Measurements from ENCODE around the gene NFIA.

DNA sequence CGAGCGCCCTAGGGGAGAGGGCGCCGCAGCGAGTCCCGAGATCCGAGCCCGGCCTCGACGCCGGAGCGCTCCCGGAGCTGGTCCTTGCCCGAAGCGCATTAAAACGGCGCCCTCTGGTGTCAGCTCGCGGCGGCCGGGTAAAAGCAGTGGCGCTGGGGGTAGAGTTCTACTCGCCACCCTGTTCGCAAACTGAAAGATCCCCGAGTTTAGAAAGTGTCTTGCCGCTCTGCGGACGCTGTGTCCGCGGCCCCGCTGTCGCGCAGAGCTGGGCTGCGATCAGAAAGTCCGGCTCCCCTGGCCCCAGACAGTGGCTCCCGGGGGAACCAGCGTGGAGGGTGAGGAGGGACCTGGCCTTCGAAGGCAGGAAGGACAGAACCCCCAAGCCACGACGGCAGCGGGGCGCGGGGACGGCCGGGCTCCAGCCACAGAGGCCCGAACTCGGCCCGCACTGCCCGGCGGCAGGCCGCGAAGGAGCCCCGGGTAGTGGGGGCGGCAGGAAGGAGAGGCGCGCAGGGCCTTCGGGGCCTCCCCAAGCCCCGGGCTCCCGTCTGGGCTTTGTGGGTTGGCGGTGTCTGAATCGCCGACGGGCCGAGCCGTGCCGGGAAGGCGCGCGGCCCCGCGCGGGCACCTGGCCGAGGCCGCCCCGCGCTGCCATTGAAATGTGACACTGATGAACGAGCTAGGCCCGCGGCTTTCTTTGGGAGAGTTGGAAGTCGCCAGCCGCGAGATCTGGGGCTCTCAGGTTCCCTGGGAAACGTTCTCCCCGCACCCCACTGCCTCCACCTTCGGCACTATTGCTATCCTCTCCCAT lies 39.1 kb upstream of the NFIA start:
- TF ChIP-seq, protein P1, sequence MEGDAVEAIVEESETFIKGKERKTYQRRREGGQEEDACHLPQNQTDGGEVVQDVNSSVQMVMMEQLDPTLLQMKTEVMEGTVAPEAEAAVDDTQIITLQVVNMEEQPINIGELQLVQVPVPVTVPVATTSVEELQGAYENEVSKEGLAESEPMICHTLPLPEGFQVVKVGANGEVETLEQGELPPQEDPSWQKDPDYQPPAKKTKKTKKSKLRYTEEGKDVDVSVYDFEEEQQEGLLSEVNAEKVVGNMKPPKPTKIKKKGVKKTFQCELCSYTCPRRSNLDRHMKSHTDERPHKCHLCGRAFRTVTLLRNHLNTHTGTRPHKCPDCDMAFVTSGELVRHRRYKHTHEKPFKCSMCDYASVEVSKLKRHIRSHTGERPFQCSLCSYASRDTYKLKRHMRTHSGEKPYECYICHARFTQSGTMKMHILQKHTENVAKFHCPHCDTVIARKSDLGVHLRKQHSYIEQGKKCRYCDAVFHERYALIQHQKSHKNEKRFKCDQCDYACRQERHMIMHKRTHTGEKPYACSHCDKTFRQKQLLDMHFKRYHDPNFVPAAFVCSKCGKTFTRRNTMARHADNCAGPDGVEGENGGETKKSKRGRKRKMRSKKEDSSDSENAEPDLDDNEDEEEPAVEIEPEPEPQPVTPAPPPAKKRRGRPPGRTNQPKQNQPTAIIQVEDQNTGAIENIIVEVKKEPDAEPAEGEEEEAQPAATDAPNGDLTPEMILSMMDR (IDR thresholded peaks at IDR 0.05): peak; percentile 85 to 92 (median 87)
- no peak for TF ChIP-seq POLR2A (IDR thresholded peaks at IDR 0.05)

Measured in prostate gland (tissue), 2 donors.